CD14-positive monocyte (primary cell): ENCODE results near the gene NBAS. TPM values are rescaled to one million over a fixed set of nuclear protein-coding genes. Genes with fewer than 3 reads are reported as not detected.

Experiments used
- DNase-seq, 3 donors: peaks; one replicate each; pipeline ENCODE4 v3.0.0-alpha.2; 2011 to 2022
- H2AFZ ChIP-seq: 2 replicates; pipeline ENCODE4 v1.6.0; 2012; ENCODE audit warnings: mild to moderate bottlenecking, low read depth, low read length, inconsistent platforms; ENCODE audit not compliant: insufficient read depth, poor library complexity, severe bottlenecking
- H3K27ac ChIP-seq, 2 donors: 1 replicate in 1 of 2; 2 replicates in 1 of 2; pipeline ENCODE4 v1.5.1; 2012 to 2013; ENCODE audit warnings: low read length in 2 of 2, control low read depth in 1 of 2, inconsistent platforms in 1 of 2, low read depth in 1 of 2, mild to moderate bottlenecking in 1 of 2
- H3K27me3 ChIP-seq, 2 donors: one replicate each; pipeline versions ENCODE4 v1.6.0 to v1.6.1; 2011 to 2013; ENCODE audit warnings: low read length in 2 of 2; ENCODE audit not compliant: control insufficient read depth in 2 of 2, insufficient read depth in 2 of 2
- H3K36me3 ChIP-seq, 2 donors: replicated peaks in 1 of 2; 1 replicate in 1 of 2; 2 replicates in 1 of 2; pipeline versions ENCODE4 v1.5.1 to v1.6.1; 2012 to 2013; ENCODE audit warnings: low read length in 2 of 2, control low read depth in 1 of 2, inconsistent platforms in 1 of 2, mild to moderate bottlenecking in 1 of 2; ENCODE audit not compliant: insufficient read depth in 2 of 2, control insufficient read depth in 1 of 2
- H3K4me1 ChIP-seq, 2 donors: 1 replicate in 1 of 2; 2 replicates in 1 of 2; pipeline versions ENCODE4 v1.5.1 to v1.6.1; 2012 to 2013; ENCODE audit warnings: low read length in 2 of 2, control low read depth in 1 of 2, inconsistent platforms in 1 of 2, mild to moderate bottlenecking in 1 of 2, moderate library complexity in 1 of 2; ENCODE audit not compliant: insufficient read depth in 2 of 2, control insufficient read depth in 1 of 2
- H3K4me2 ChIP-seq: replicated peaks from 2 replicates; pipeline ENCODE3; 2012; ENCODE audit warnings: low read length, moderate library complexity, mild to moderate bottlenecking; ENCODE audit not compliant: poor library complexity, severe bottlenecking; ENCODE audit errors: extremely low read depth
- H3K4me3 ChIP-seq, 3 experiments: fragments of 200-600 bp in 1 of 3; sonication (generic) in 1 of 3; replicated peaks in 1 of 3; 1 replicate in 2 of 3; 2 replicates in 1 of 3; pipeline ENCODE4 v1.5.1; 2011 to 2013; ENCODE audit warnings: low read length in 3 of 3, mild to moderate bottlenecking in 3 of 3, control low read depth in 2 of 3, low read depth in 2 of 3, inconsistent platforms in 1 of 3, moderate library complexity in 1 of 3
- H3K79me2 ChIP-seq: 2 replicates; pipeline ENCODE4 v1.6.0; 2012; ENCODE audit warnings: mild to moderate bottlenecking, control low read depth, inconsistent platforms, low read length, moderate library complexity; ENCODE audit not compliant: insufficient read depth
- H3K9ac ChIP-seq: 2 replicates; pipeline ENCODE4 v1.6.0; 2017; ENCODE audit warnings: low read length, mild to moderate bottlenecking; ENCODE audit not compliant: insufficient read depth, poor library complexity, severe bottlenecking
- H3K9me3 ChIP-seq, 2 donors: replicated peaks in 1 of 2; 1 replicate in 1 of 2; 2 replicates in 1 of 2; pipeline versions ENCODE4 v1.5.1 to v1.6.1; 2012 to 2013; ENCODE audit warnings: low read length in 2 of 2, control low read depth in 1 of 2; ENCODE audit not compliant: control insufficient read depth in 1 of 2, insufficient read depth in 1 of 2
- H4K20me1 ChIP-seq: 2 replicates; pipeline ENCODE4 v1.6.0; 2012; ENCODE audit warnings: mild to moderate bottlenecking, low read length, control low read depth, moderate library complexity; ENCODE audit not compliant: insufficient read depth
- H3K27ac Mint-ChIP-seq, 7 donors: one replicate each; pipeline ENCODE4 v1.8.0; 2020; ENCODE audit warnings: mild to moderate bottlenecking in 7 of 7, mixed read lengths in 7 of 7, moderate library complexity in 6 of 7, inconsistent platforms in 2 of 7
- H3K27me3 Mint-ChIP-seq, 3 donors: one replicate each; pipeline ENCODE4 v1.8.0; 2021 to 2022; ENCODE audit warnings: low read depth in 3 of 3, mild to moderate bottlenecking in 3 of 3, mixed read lengths in 3 of 3, moderate library complexity in 3 of 3, inconsistent platforms in 1 of 3
- H3K36me3 Mint-ChIP-seq, 2 donors: one replicate each; pipeline ENCODE4 v1.8.0; 2020; ENCODE audit warnings: mixed read lengths in 2 of 2, inconsistent platforms in 1 of 2, mild to moderate bottlenecking in 1 of 2
- H3K4me1 Mint-ChIP-seq: one replicate; pipeline ENCODE4 v1.8.0; 2020; ENCODE audit warnings: mild to moderate bottlenecking, mixed read lengths
- H3K4me3 Mint-ChIP-seq, 2 donors: one replicate each; pipeline ENCODE4 v1.8.0; 2020; ENCODE audit warnings: mild to moderate bottlenecking in 2 of 2, mixed read lengths in 2 of 2, moderate library complexity in 1 of 2
- H3K9me3 Mint-ChIP-seq, 7 donors: one replicate each; pipeline ENCODE4 v1.8.0; 2020 to 2022; ENCODE audit warnings: mixed read lengths in 7 of 7, mild to moderate bottlenecking in 6 of 7, moderate library complexity in 6 of 7, inconsistent platforms in 2 of 7
- CTCF ChIP-seq: fragments of 200-600 bp; IDR thresholded peaks from one replicate; pipeline ENCODE4 v1.8.0; 2022; ENCODE audit warnings: antibody characterized with exemption, mild to moderate bottlenecking
- WGBS: methylation state at CpG from one replicate; pipeline ENCODE4 v1.1.5; 2013; ENCODE audit warnings: missing lambda C conversion rate; ENCODE audit not compliant: insufficient coverage; 5-methylcytosine and 5-hydroxymethylcytosine counted together
- intact Hi-C, 2 donors: fragments of 100-400 bp; cut with micrococcal nuclease; formaldehyde crosslinking; loops; one replicate each; pipeline versions ENCODE4 v1.15.0 to v1.15.1; 2023
- polyA plus RNA-seq, 3 donors: library from polyadenylated mRNA; depleted of rRNA in 1 of 3; unstranded in 2 of 3; stranded (reverse) in 1 of 3; fragments of 300-500 nt in 2 of 3; fragments of >200 nt in 1 of 3; fragmentation: Illumina TruSeq in 2 of 3; gene quantifications; 1 replicate in 2 of 3; 2 replicates in 1 of 3; pipeline ENCODE4 v1.2.3, GENCODE V29; 2012 to 2021

NBAS gene
- polyA plus RNA-seq, 3 donors: 8.9 to 10.9 (median 8.9) TPM

GRCh38 chr2:15582710-15583357 is 21.7 kb upstream of the NBAS start:
- Histone ChIP-seq H3K4me1 (no peaks in the 10 kb centered on the region), H3K9ac (no peak overlapping the region), H3K4me2 (no peak overlapping the region), H3K79me2 (no peaks in the 10 kb centered on the region), H3K27me3 (no peaks in the 10 kb centered on the region), H3K9me3 (no peaks in the 10 kb centered on the region), H4K20me1 (no peaks in the 10 kb centered on the region), H2AFZ (no peak overlapping the region), H3K36me3 (no peaks in the 10 kb centered on the region), H3K27ac (no peak overlapping the region), H3K4me3 (no peak overlapping the region)
- H3K27me3 Mint-ChIP-seq: peaks cover 0 to 5% (median 1%) of the 10 kb centered on the region in 3 donors
- intact Hi-C loops: no loop called here
- no peak overlapping the region for H3K4me3 Mint-ChIP-seq
- H3K36me3 Mint-ChIP-seq: no peaks in the 10 kb centered on the region
- no peak overlapping the region for H3K27ac Mint-ChIP-seq
- no peak for DNase-seq
- TF ChIP-seq CTCF: no peak
- H3K4me1 Mint-ChIP-seq: no peaks in the 10 kb centered on the region
- 93% methylated on average over 13 of the region's 15 CpGs for WGBS
- H3K9me3 Mint-ChIP-seq: peaks cover 0 to 2% (median 0%) of the 10 kb centered on the region in 7 donors

GRCh38 chr2:15580451-15580850 is 19.3 kb upstream of the NBAS start:
- no peaks in the 10 kb centered on the region for H3K36me3 Mint-ChIP-seq
- Histone ChIP-seq H3K36me3 (no peaks in the 10 kb centered on the region), H3K4me3 (no peak overlapping the region), H4K20me1 (no peaks in the 10 kb centered on the region), H3K27ac (no peak overlapping the region), H3K79me2 (no peaks in the 10 kb centered on the region), H3K9ac (no peak overlapping the region), H3K4me1 (no peaks in the 10 kb centered on the region), H3K27me3 (no peaks in the 10 kb centered on the region), H3K9me3 (no peaks in the 10 kb centered on the region), H2AFZ (no peak overlapping the region), H3K4me2 (no peak overlapping the region)
- no peak overlapping the region for H3K4me3 Mint-ChIP-seq
- intact Hi-C loops: no loop called here
- H3K9me3 Mint-ChIP-seq: peaks cover 0 to 2% (median 0%) of the 10 kb centered on the region in 7 donors
- peaks cover 2 to 5% (median 2%) of the 10 kb centered on the region in 3 donors for H3K27me3 Mint-ChIP-seq
- no peak for DNase-seq
- 86% methylated on average over 2 of the region's 2 CpGs for WGBS
- H3K4me1 Mint-ChIP-seq: no peaks in the 10 kb centered on the region
- TF ChIP-seq CTCF: no peak
- H3K27ac Mint-ChIP-seq: no peak overlapping the region
